Stimulated activated CD4-positive, alpha-beta T cell treated with anti-CD3 and anti-CD28 coated beads, Interleukin-4, amount 100 ng/mL, for 48 hours (primary cell): ENCODE data around the gene DECR2.
"Not testable (repeated sequence)": the region's sequence is repeated elsewhere in the genome, so short reads cannot be mapped to it uniquely, and the experiment has no call there.

Experiments
- DNase-seq, 2 donors: peaks; one replicate each; pipeline ENCODE4 v3.0.0-alpha.2; 2020; ENCODE audit warnings: low read depth in 2 of 2

DECR2 gene

GRCh38 chr16:400061-400591 is 1.6 kb upstream of the DECR2 start:
- DNase-seq = no peak

GRCh38 chr16:404971-405486 is 3.3 kb downstream of the DECR2 start:
- no peak for DNase-seq

GRCh38 chr16:405548-406506 is 4.1 kb downstream of the DECR2 start:
- no peak for DNase-seq

GRCh38 chr16:407253-407652 is 5.6 kb downstream of the DECR2 start:
- no peak for DNase-seq

- DNase-seq = no peak
Observed at GRCh38 chr16:410516-411178, 9.0 kb downstream of the DECR2 start.

- DNase-seq = no peak
Observed at GRCh38 chr16:411576-412265, 10.0 kb downstream of the DECR2 start.

- DNase-seq = no peak
Observed at GRCh38 chr16:414395-415169, 12.9 kb downstream of the DECR2 start.

- not testable (repeated sequence) for DNase-seq
Observed at GRCh38 chr16:415170-415498, 13.4 kb downstream of the DECR2 start.

- not testable (repeated sequence) for DNase-seq
Observed at GRCh38 chr16:422179-422578, 20.5 kb downstream of the DECR2 start.

GRCh38 chr16:424033-424622 is 22.4 kb downstream of the DECR2 start:
- no peak for DNase-seq

- DNase-seq = no peak
Observed at GRCh38 chr16:424623-425081, 23.0 kb downstream of the DECR2 start.

GRCh38 chr16:425082-425718 is 23.5 kb downstream of the DECR2 start, which contains the start of gene RAB11FIP3:
TSS of gene RAB11FIP3 (plus strand) at chr16:425649. CDS start at chr16:426007, 358 bp downstream.
- peak; percentile 80 to 82 for DNase-seq

GRCh38 chr16:425740-426114 is 24.0 kb downstream of the DECR2 start:
- no peak for DNase-seq

- no peak for DNase-seq
Observed at GRCh38 chr16:426115-426905, 24.6 kb downstream of the DECR2 start.

- DNase-seq = no peak
Observed at GRCh38 chr16:426906-427249, 25.2 kb downstream of the DECR2 start.

GRCh38 chr16:427250-427649 is 25.6 kb downstream of the DECR2 start:
- no peak for DNase-seq

- no peak for DNase-seq
Observed at GRCh38 chr16:430904-431303, 29.2 kb downstream of the DECR2 start.

- DNase-seq = no peak
Observed at GRCh38 chr16:440627-441026, 38.9 kb downstream of the DECR2 start.

- DNase-seq = no peak
Observed at GRCh38 chr16:441447-441846, 39.8 kb downstream of the DECR2 start.
